Measurements from ENCODE around the gene CUL1. TPM values are rescaled to one million over a fixed set of nuclear protein-coding genes. Genes with fewer than 3 reads are reported as not detected.
"Not testable (repeated sequence)": the region's sequence is repeated elsewhere in the genome, so short reads cannot be mapped to it uniquely, and the experiment has no call there.

Gene CUL1
- total RNA-seq, 4 donors from 2014 or later, result 38.9 to 61.2 (median 49.4) TPM

- intact Hi-C loops (cut with DNase I; ENCODE audit: low total_unique reads), result no loop called here
- no peaks in the 10 kb centered on the region for H3K36me3 ChIP-seq
- DNase-seq, result no peak
- H3K27me3 ChIP-seq, result no peaks in the 10 kb centered on the region
- H3K9me3 ChIP-seq, result no peaks in the 10 kb centered on the region
- TF ChIP-seq CTCF (IDR thresholded peaks at IDR 0.05), result no peak
- no peak for TF ChIP-seq POLR2A (IDR thresholded peaks at IDR 0.05)
- H3K27ac ChIP-seq, result no peak overlapping the region
- peaks cover 4 to 10% of the 10 kb centered on the region in 2 donors for H3K4me1 ChIP-seq
- H3K4me3 ChIP-seq, result no peak overlapping the region
Observed at GRCh38 chr7:148704189-148704588, 5.5 kb downstream of the CUL1 start.

GRCh38 chr7:148704970-148705369 lies 6.3 kb downstream of the CUL1 start:
- H3K27me3 ChIP-seq, result no peaks in the 10 kb centered on the region
- no peaks in the 10 kb centered on the region for H3K9me3 ChIP-seq
- H3K4me1 ChIP-seq, result peaks cover 4 to 10% of the 10 kb centered on the region in 2 donors
- intact Hi-C loops (cut with DNase I; ENCODE audit: low total_unique reads), result no loop called here
- no peak overlapping the region for H3K27ac ChIP-seq
- no peak overlapping the region for H3K4me3 ChIP-seq
- no peaks in the 10 kb centered on the region for H3K36me3 ChIP-seq
- no peak for DNase-seq
- TF ChIP-seq POLR2A (IDR thresholded peaks at IDR 0.05), result no peak
- TF ChIP-seq CTCF (IDR thresholded peaks at IDR 0.05), result no peak

GRCh38 chr7:148706368-148706767 lies 7.7 kb downstream of the CUL1 start:
- DNase-seq, result no peak
- peaks cover 4 to 10% of the 10 kb centered on the region in 2 donors for H3K4me1 ChIP-seq
- no peaks in the 10 kb centered on the region for H3K9me3 ChIP-seq
- TF ChIP-seq POLR2A (IDR thresholded peaks at IDR 0.05) (no peak), CTCF (IDR thresholded peaks at IDR 0.05) (no peak)
- intact Hi-C loops (cut with DNase I; ENCODE audit: low total_unique reads), result no loop called here
- no peak overlapping the region for H3K27ac ChIP-seq
- no peaks in the 10 kb centered on the region for H3K36me3 ChIP-seq
- no peaks in the 10 kb centered on the region for H3K27me3 ChIP-seq
- no peak overlapping the region for H3K4me3 ChIP-seq

GRCh38 chr7:148708026-148708885 lies 9.6 kb downstream of the CUL1 start:
- Histone ChIP-seq H3K27me3 (no peaks in the 10 kb centered on the region), H3K27ac (no peak overlapping the region), H3K36me3 (no peaks in the 10 kb centered on the region), H3K4me3 (no peak overlapping the region), H3K4me1 (peaks cover 6 to 9% of the 10 kb centered on the region in 2 donors), H3K9me3 (no peaks in the 10 kb centered on the region)
- no peak for DNase-seq
- TF ChIP-seq CTCF (IDR thresholded peaks at IDR 0.05) (no peak), POLR2A (IDR thresholded peaks at IDR 0.05) (no peak)
- intact Hi-C loops (cut with DNase I; ENCODE audit: low total_unique reads), result no loop called here

GRCh38 chr7:148709014-148709413 lies 10.3 kb downstream of the CUL1 start:
- no peak for TF ChIP-seq POLR2A (IDR thresholded peaks at IDR 0.05)
- TF ChIP-seq CTCF (IDR thresholded peaks at IDR 0.05), result no peak
- intact Hi-C loops (cut with DNase I; ENCODE audit: low total_unique reads), result no loop called here
- H3K27me3 ChIP-seq, result no peaks in the 10 kb centered on the region
- no peak for DNase-seq
- no peak overlapping the region for H3K27ac ChIP-seq
- no peak overlapping the region for H3K4me3 ChIP-seq
- no peaks in the 10 kb centered on the region for H3K36me3 ChIP-seq
- no peaks in the 10 kb centered on the region for H3K9me3 ChIP-seq
- H3K4me1 ChIP-seq, result peaks cover 6 to 10% of the 10 kb centered on the region in 2 donors

GRCh38 chr7:148710426-148710825 lies 11.7 kb downstream of the CUL1 start:
- H3K9me3 ChIP-seq; DNase-seq; H3K27ac ChIP-seq; intact Hi-C loops (cut with DNase I; ENCODE audit: low total_unique reads); H3K4me3 ChIP-seq; H3K4me1 ChIP-seq; H3K36me3 ChIP-seq; H3K27me3 ChIP-seq: not testable (repeated sequence)

Measured in uterus (tissue), 4 donors.